ENCODE measurements around the gene GRM7. TPM values are rescaled to one million over a fixed set of nuclear protein-coding genes. Genes with fewer than 3 reads are reported as not detected.

Gene GRM7
- total RNA-seq, 1 donor from 2014 or later, result 1.5 TPM

- TF ChIP-seq CTCF (conservative IDR thresholded peaks at IDR 0.05), result no peak
- H3K9me3 Mint-ChIP-seq, result no peaks in the 10 kb centered on the region
- no peaks in the 10 kb centered on the region for H3K27me3 Mint-ChIP-seq (ENCODE audit: low read depth)
- DNase-seq (ENCODE audit: low read depth, low spot score), result no peak
- H3K4me1 Mint-ChIP-seq, result peaks cover 5% of the 10 kb centered on the region
- no peaks in the 10 kb centered on the region for H3K36me3 Mint-ChIP-seq (ENCODE audit: low read depth)
- H3K4me3 Mint-ChIP-seq, result no peak overlapping the region
- H3K27ac Mint-ChIP-seq (ENCODE audit: unreplicated experiment), result no peak overlapping the region
These were observed 884.8 kb downstream of the GRM7 start for GRCh38 chr3:7745711-7746110.

GRCh38 chr3:7749931-7750695 lies 889.2 kb downstream of the GRM7 start:
- Mint-ChIP-seq H3K9me3 (no peaks in the 10 kb centered on the region), H3K36me3 (ENCODE audit: low read depth) (no peaks in the 10 kb centered on the region), H3K27ac (ENCODE audit: unreplicated experiment) (no peak overlapping the region), H3K4me3 (no peak overlapping the region), H3K27me3 (ENCODE audit: low read depth) (no peaks in the 10 kb centered on the region), H3K4me1 (peaks cover 5% of the 10 kb centered on the region)
- no peak for TF ChIP-seq CTCF (conservative IDR thresholded peaks at IDR 0.05)
- DNase-seq (ENCODE audit: low read depth, low spot score), result no peak

GRCh38 chr3:7752005-7752404 lies 891.1 kb downstream of the GRM7 start:
- Mint-ChIP-seq H3K27me3 (ENCODE audit: low read depth) (no peaks in the 10 kb centered on the region), H3K9me3 (no peaks in the 10 kb centered on the region), H3K4me1 (peaks cover 5% of the 10 kb centered on the region), H3K36me3 (ENCODE audit: low read depth) (no peaks in the 10 kb centered on the region), H3K4me3 (no peak overlapping the region), H3K27ac (ENCODE audit: unreplicated experiment) (no peak overlapping the region)
- TF ChIP-seq CTCF (conservative IDR thresholded peaks at IDR 0.05), result no peak
- DNase-seq (ENCODE audit: low read depth, low spot score), result no peak

GRCh38 chr3:7754653-7755441 lies 893.9 kb downstream of the GRM7 start:
- H3K27ac Mint-ChIP-seq (ENCODE audit: unreplicated experiment), result no peak overlapping the region
- no peaks in the 10 kb centered on the region for H3K36me3 Mint-ChIP-seq (ENCODE audit: low read depth)
- H3K4me3 Mint-ChIP-seq, result no peak overlapping the region
- peaks cover 5% of the 10 kb centered on the region for H3K4me1 Mint-ChIP-seq
- no peaks in the 10 kb centered on the region for H3K27me3 Mint-ChIP-seq (ENCODE audit: low read depth)
- no peak for TF ChIP-seq CTCF (conservative IDR thresholded peaks at IDR 0.05)
- H3K9me3 Mint-ChIP-seq, result peaks cover under 1% of the 10 kb centered on the region
- no peak for DNase-seq (ENCODE audit: low read depth, low spot score)

- Mint-ChIP-seq H3K4me1 (no peaks in the 10 kb centered on the region), H3K27ac (ENCODE audit: unreplicated experiment) (no peak overlapping the region), H3K9me3 (peaks cover 5% of the 10 kb centered on the region), H3K27me3 (ENCODE audit: low read depth) (no peaks in the 10 kb centered on the region), H3K36me3 (ENCODE audit: low read depth) (no peaks in the 10 kb centered on the region), H3K4me3 (no peak overlapping the region)
- TF ChIP-seq CTCF (conservative IDR thresholded peaks at IDR 0.05), result no peak
- no peak for DNase-seq (ENCODE audit: low read depth, low spot score)
These were observed 898.7 kb downstream of the GRM7 start for GRCh38 chr3:7759630-7760029.

Measured in neural crest cell (in vitro differentiated cells).